HCT116 (cell line): ENCODE results near the gene TMBIM6. TPM values are rescaled to one million over a fixed set of nuclear protein-coding genes. Genes with fewer than 3 reads are reported as not detected.

ENCODE experiments used
- ATAC-seq: fragments of 200-7000 bp; cut with Tn5 transposase; 2 replicates; pipeline ENCODE4 v1.9.1; 2020; ENCODE audit warnings: mild to moderate bottlenecking, moderate library complexity
- BruUV-seq: library from RNA; stranded (reverse); fragments of 400-500 nt; replicated peaks from 2 replicates; lab custom pipeline; 2021; lab: Mats Ljungman, UMichigan
- CTCF ChIA-PET: fragments of 300-600 bp; sonication (Branson Sonifier 250); formaldehyde crosslinking; loops from one replicate; lab custom pipeline; 2021; ENCODE audit warnings: antibody characterized with exemption; lab: Charles Lee
- POLR2A ChIA-PET: fragments of 300-600, 350-600 bp; sonication (Branson Sonifier 250); formaldehyde crosslinking; loops from one replicate; lab custom pipeline; 2021; ENCODE audit warnings: antibody characterized with exemption; lab: Charles Lee
- RAD21 ChIA-PET, 2 experiments: fragments of 300-600 bp; sonication (Branson Sonifier 250); formaldehyde crosslinking; loops; one replicate each; lab custom pipeline; 2023; ENCODE audit warnings: low total read pairs in 2 of 2; ENCODE audit not compliant: uncharacterized antibody in 2 of 2, unreplicated experiment in 2 of 2, low non-redundant PET in 1 of 2; lab: Charles Lee
- DNase-seq: peaks from one replicate; pipeline ENCODE4 v3.0.0-alpha.2; 2010; ENCODE audit warnings: low read depth, low spot score
- H2AFZ ChIP-seq: fragments of 200-600 bp; shearing (Covaris generic), sonication (generic); 2 replicates; pipeline ENCODE4 v1.6.1; 2017; ENCODE audit warnings: low read depth, mixed run types, mixed read lengths, antibody characterized with exemption, low read length; ENCODE audit not compliant: poor library complexity, severe bottlenecking
- H3K27ac ChIP-seq: 2 replicates; pipeline ENCODE4 v1.5.1; 2012; ENCODE audit warnings: low read depth, low read length
- H3K27me3 ChIP-seq: fragments of 200-600 bp; sonication (generic); 2 replicates; pipeline ENCODE4 v1.6.1; 2016; ENCODE audit warnings: mixed run types, low read length, mixed read lengths; ENCODE audit not compliant: insufficient read depth
- H3K36me3 ChIP-seq, 2 experiments: fragments of 200-500 bp in 1 of 2; fragments of 200-600 bp in 1 of 2; sonication (Bioruptor generic) in 1 of 2; sonication (generic) in 1 of 2; 2 replicates each; pipeline versions ENCODE4 v1.5.1 to v1.6.1; 2014 to 2016; ENCODE audit warnings: low read length in 2 of 2, inconsistent platforms in 1 of 2, mixed read lengths in 1 of 2, mixed run types in 1 of 2; ENCODE audit not compliant: insufficient read depth in 2 of 2, control insufficient read depth in 1 of 2
- H3K4me1 ChIP-seq, 2 experiments: fragments of 200-600 bp in 1 of 2; sonication (generic) in 1 of 2; 2 replicates each; pipeline versions ENCODE4 v1.5.1 to v1.6.1; 2012 to 2017; ENCODE audit warnings: low read length in 2 of 2, inconsistent platforms in 1 of 2, mild to moderate bottlenecking in 1 of 2, mixed read lengths in 1 of 2, mixed run types in 1 of 2, moderate library complexity in 1 of 2; ENCODE audit not compliant: insufficient read depth in 2 of 2, control insufficient read depth in 1 of 2
- H3K4me2 ChIP-seq: fragments of 200-600 bp; sonication (generic); 2 replicates; pipeline ENCODE4 v1.6.1; 2017; ENCODE audit warnings: mixed run types, low read length, mixed read lengths
- H3K4me3 ChIP-seq, 2 experiments: fragments of 200-600 bp in 1 of 2; sonication (generic) in 1 of 2; replicated peaks in 1 of 2; 2 replicates each; pipeline ENCODE4 v1.5.1; 2011 to 2016; ENCODE audit warnings: low read length in 2 of 2, control low read depth in 1 of 2, low read depth in 1 of 2, mild to moderate bottlenecking in 1 of 2, mixed read lengths in 1 of 2, mixed run types in 1 of 2
- H3K79me2 ChIP-seq: fragments of 200-600 bp; sonication (generic); 2 replicates; pipeline ENCODE4 v1.6.1; 2017; ENCODE audit warnings: mild to moderate bottlenecking, mixed run types, low read length, moderate library complexity, mixed read lengths; ENCODE audit not compliant: insufficient read depth
- H3K9ac ChIP-seq: fragments of 200-600 bp; sonication (generic); 2 replicates; pipeline ENCODE4 v1.6.1; 2016; ENCODE audit warnings: low read length, mixed read lengths
- H3K9me2 ChIP-seq: fragments of 200-600 bp; sonication (generic), shearing (Covaris generic); 2 replicates; pipeline ENCODE4 v1.6.1; 2017; ENCODE audit warnings: mixed run types, mild to moderate bottlenecking, moderate library complexity; ENCODE audit not compliant: insufficient read depth
- H3K9me3 ChIP-seq, 2 experiments: fragments of 200-500 bp in 1 of 2; fragments of 200-600 bp in 1 of 2; sonication (Bioruptor generic) in 1 of 2; sonication (generic) in 1 of 2; 2 replicates each; pipeline ENCODE4 v1.6.1; 2014 to 2017; ENCODE audit warnings: low read length in 2 of 2, mixed read lengths in 2 of 2, inconsistent platforms in 1 of 2, low read depth in 1 of 2, mild to moderate bottlenecking in 1 of 2, mixed run types in 1 of 2, moderate library complexity in 1 of 2; ENCODE audit not compliant: control insufficient read depth in 1 of 2, insufficient read depth in 1 of 2
- H4K20me1 ChIP-seq: fragments of 200-600 bp; sonication (generic), shearing (Covaris generic); 2 replicates; pipeline ENCODE4 v1.6.1; 2017; ENCODE audit warnings: mixed run types, mild to moderate bottlenecking, moderate library complexity; ENCODE audit not compliant: insufficient read depth
- ATF3 ChIP-seq: IDR thresholded peaks from 2 replicates; pipeline ENCODE4 v1.6.1; 2012
- CBX3 ChIP-seq: IDR thresholded peaks from 2 replicates; pipeline ENCODE4 v1.6.1; 2012; ENCODE audit warnings: low read depth
- CTCF ChIP-seq, 3 experiments: fragments of 200-600 bp in 1 of 3; sonication (generic) in 1 of 3; IDR thresholded peaks in 2 of 3; conservative IDR thresholded peaks in 1 of 3; 2 replicates each; pipeline ENCODE4 v1.5.1; 2012 to 2017; ENCODE audit warnings: low read depth in 2 of 3, low read length in 2 of 3, antibody characterized with exemption in 1 of 3, borderline replicate concordance in 1 of 3, control low read depth in 1 of 3, mild to moderate bottlenecking in 1 of 3, mixed read lengths in 1 of 3, mixed run types in 1 of 3, moderate library complexity in 1 of 3; ENCODE audit not compliant: insufficient read depth in 1 of 3
- FOSL1 ChIP-seq: IDR thresholded peaks from 2 replicates; pipeline ENCODE4 v1.6.1; 2012; ENCODE audit warnings: low read depth
- MAX ChIP-seq: IDR thresholded peaks from 2 replicates; pipeline ENCODE4 v1.6.1; 2012
- REST ChIP-seq: IDR thresholded peaks from 2 replicates; pipeline ENCODE4 v1.6.1; 2012; ENCODE audit warnings: low read depth
- SIN3A ChIP-seq: IDR thresholded peaks from 2 replicates; pipeline ENCODE4 v1.6.1; 2012; ENCODE audit warnings: low read depth
- YY1 ChIP-seq: IDR thresholded peaks from 2 replicates; pipeline ENCODE4 v1.6.1; 2011; ENCODE audit warnings: low read length, low read depth, moderate library complexity, mild to moderate bottlenecking; ENCODE audit not compliant: insufficient replicate concordance; ENCODE audit errors: extremely low read depth
- intact Hi-C: fragments of 100-400 bp; cut with micrococcal nuclease; formaldehyde crosslinking; loops from 2 replicates; pipeline ENCODE4 v1.10.0; 2022
- total RNA-seq: library from RNA; stranded (reverse); gene quantifications from one replicate; pipeline ENCODE4 v1.2.1, GENCODE V29; 2021; ENCODE audit not compliant: unreplicated experiment

Gene TMBIM6
- total RNA-seq, 1 experiment from 2014 or later: 510 TPM

GRCh38 chr12:49796606-49797448 is 55.5 kb downstream of the TMBIM6 start:
- DNase-seq (no peak), ATAC-seq (no peak)
- intact Hi-C loops: no loop called here
- Histone ChIP-seq H3K27ac (no peak overlapping the region), H4K20me1 (no peaks in the 10 kb centered on the region), H3K79me2 (no peaks in the 10 kb centered on the region), H3K9me3 (no peaks in the 10 kb centered on the region), H3K4me2 (no peak overlapping the region), H3K36me3 (no peaks in the 10 kb centered on the region; a peak in 1 of 4 replicates), H3K4me3 (no peak overlapping the region), H2AFZ (no peak overlapping the region), H3K27me3 (no peaks in the 10 kb centered on the region), H3K9ac (no peak overlapping the region), H3K4me1 (no peaks in the 10 kb centered on the region), H3K9me2 (no peaks in the 10 kb centered on the region)
- TF ChIP-seq ATF3 (no peak), SIN3A (no peak), CTCF (IDR thresholded peaks at IDR 0.05 in 2 of 3, conservative IDR thresholded peaks at IDR 0.05 in 1 of 3; ENCODE audit: borderline replicate concordance in 1 of 3, insufficient read depth in 1 of 3, low read depth in 2 of 3, low read length in 2 of 3) (no peak), FOSL1 (no peak)
- ChIA-PET CTCF (no interaction called here), RAD21 (no interaction called here), POLR2A (no interaction called here)
- no TSS peak for BruUV-seq

GRCh38 chr12:49797449-49797776 is 56.1 kb downstream of the TMBIM6 start:
- H3K4me2 ChIP-seq: no peak overlapping the region
- H3K9me2 ChIP-seq: no peaks in the 10 kb centered on the region
- H3K9ac ChIP-seq: no peak overlapping the region
- H3K4me3 ChIP-seq: no peak overlapping the region
- intact Hi-C loops: no loop called here
- DNase-seq (no peak), ATAC-seq (no peak)
- CTCF ChIA-PET: no interaction called here
- RAD21 ChIA-PET: no interaction called here
- no peaks in the 10 kb centered on the region for H3K27me3 ChIP-seq
- H3K9me3 ChIP-seq: no peaks in the 10 kb centered on the region
- BruUV-seq: no TSS peak
- POLR2A ChIA-PET: no interaction called here
- H2AFZ ChIP-seq: no peak overlapping the region
- TF ChIP-seq CBX3 (no peak), REST (no peak), MAX (no peak), YY1 (no peak), ATF3 (no peak)
- no peaks in the 10 kb centered on the region for H4K20me1 ChIP-seq
- H3K79me2 ChIP-seq: no peaks in the 10 kb centered on the region
- H3K27ac ChIP-seq: no peak overlapping the region
- no peaks in the 10 kb centered on the region; a peak in 1 of 4 replicates for H3K36me3 ChIP-seq
- H3K4me1 ChIP-seq: no peaks in the 10 kb centered on the region
